SK-N-SH (cell line): ENCODE data around the gene GPR148. TPM values are rescaled to one million over a fixed set of nuclear protein-coding genes. Genes with fewer than 3 reads are reported as not detected.
A peak's percentile ranks its signal among the peaks of the same experiment; 100 is the strongest.

ENCODE experiments used
- CTCF ChIA-PET: fragments of 300-600, 350-600 bp; formaldehyde crosslinking; extraction: SDS; loops from one replicate; lab custom pipeline; 2021; lab: Yijun Ruan, JAX
- POLR2A ChIA-PET: fragments of 350-600 bp; sonication (Branson Sonifier 250); formaldehyde crosslinking; extraction: SDS; loops from one replicate; lab custom pipeline; 2020; ENCODE audit warnings: antibody characterized with exemption, inconsistent platforms; lab: Yijun Ruan, JAX
- DNase-seq: peaks from one replicate; pipeline ENCODE4 v3.0.0; 2012
- H2AFZ ChIP-seq: fragments of 200-600 bp; sonication (generic); 2 replicates; pipeline ENCODE4 v1.8.1; 2016; ENCODE audit warnings: antibody characterized with exemption, mild to moderate bottlenecking, low read depth
- H3F3A ChIP-seq: fragments of 200-600 bp; sonication (generic); replicated peaks from 2 replicates; pipeline ENCODE3; 2016; ENCODE audit warnings: antibody characterized with exemption, mild to moderate bottlenecking; ENCODE audit not compliant: insufficient read depth
- H3K27ac ChIP-seq, 2 experiments: fragments of 200-500 bp in 1 of 2; fragments of 200-600 bp in 1 of 2; sonication (Bioruptor generic) in 1 of 2; sonication (generic), shearing (Covaris generic) in 1 of 2; 2 replicates each; pipeline versions ENCODE4 v1.5.1 to v1.6.1; 2014 to 2016; ENCODE audit warnings: low read depth in 2 of 2, inconsistent platforms in 1 of 2, low read length in 1 of 2, mild to moderate bottlenecking in 1 of 2, mixed read lengths in 1 of 2
- H3K27me3 ChIP-seq: fragments of 200-600 bp; sonication (generic), shearing (Covaris generic); 2 replicates; pipeline ENCODE4 v1.6.1; 2016; ENCODE audit warnings: mixed run types; ENCODE audit not compliant: insufficient read depth
- H3K36me3 ChIP-seq, 2 experiments: fragments of 200-500 bp in 1 of 2; fragments of 200-600 bp in 1 of 2; sonication (Bioruptor generic) in 1 of 2; sonication (generic) in 1 of 2; replicated peaks in 1 of 2; 2 replicates each; pipeline versions ENCODE3 to v1.5.1; 2014 to 2016; ENCODE audit warnings: low read length in 1 of 2, mild to moderate bottlenecking in 1 of 2; ENCODE audit not compliant: insufficient read depth in 2 of 2, control insufficient read depth in 1 of 2
- H3K4me1 ChIP-seq, 2 experiments: fragments of 200-500 bp in 1 of 2; fragments of 200-600 bp in 1 of 2; sonication (Bioruptor generic) in 1 of 2; sonication (generic), shearing (Covaris generic) in 1 of 2; 2 replicates each; pipeline versions ENCODE4 v1.5.1 to v1.6.1; 2014 to 2016; ENCODE audit warnings: low read depth in 1 of 2, low read length in 1 of 2, mixed run types in 1 of 2; ENCODE audit not compliant: insufficient read depth in 2 of 2, control insufficient read depth in 1 of 2
- H3K4me2 ChIP-seq: fragments of 200-600 bp; sonication (generic), shearing (Covaris generic); 2 replicates; pipeline ENCODE4 v1.6.1; 2017; ENCODE audit warnings: mixed run types
- H3K4me3 ChIP-seq, 2 experiments: fragments of 200-500 bp in 1 of 2; fragments of 200-600 bp in 1 of 2; sonication (Bioruptor generic) in 1 of 2; sonication (generic), shearing (Covaris generic) in 1 of 2; 2 replicates each; pipeline versions ENCODE4 v1.5.1 to v1.8.1; 2014 to 2016; ENCODE audit warnings: low read depth in 2 of 2, inconsistent platforms in 1 of 2, low read length in 1 of 2, mild to moderate bottlenecking in 1 of 2, mixed read lengths in 1 of 2, moderate library complexity in 1 of 2
- H3K79me2 ChIP-seq: fragments of 200-600 bp; sonication (generic); 2 replicates; pipeline ENCODE4 v1.8.1; 2017; ENCODE audit warnings: mild to moderate bottlenecking; ENCODE audit not compliant: insufficient read depth
- H3K9ac ChIP-seq: fragments of 200-600 bp; sonication (generic); 2 replicates; pipeline ENCODE4 v1.6.1; 2017; ENCODE audit warnings: mixed run types
- H3K9me2 ChIP-seq: fragments of 200-600 bp; sonication (generic); 2 replicates; pipeline ENCODE4 v1.6.1; 2017; ENCODE audit warnings: mixed run types
- H3K9me3 ChIP-seq: fragments of 200-600 bp; sonication (generic); 2 replicates; pipeline ENCODE4 v1.6.1; 2017; ENCODE audit warnings: mixed run types, mild to moderate bottlenecking, moderate library complexity
- H4K20me1 ChIP-seq: fragments of 200-600 bp; sonication (generic); 2 replicates; pipeline ENCODE4 v1.6.1; 2017; ENCODE audit warnings: mild to moderate bottlenecking, mixed run types; ENCODE audit not compliant: insufficient read depth
- ELF1 ChIP-seq: IDR thresholded peaks from 2 replicates; pipeline ENCODE4 v1.4.0; 2012
- FOSL2 ChIP-seq: IDR thresholded peaks from 2 replicates; pipeline ENCODE4 v1.4.0; 2012; ENCODE audit warnings: low read depth, mild to moderate bottlenecking, moderate library complexity, borderline replicate concordance
- FOXJ3 ChIP-seq: sonication (generic); formaldehyde crosslinking; IDR thresholded peaks from 2 replicates; pipeline ENCODE4 v1.5.1; 2020; ENCODE audit warnings: mild to moderate bottlenecking, missing genetic modification reagents
- FOXM1 ChIP-seq: IDR thresholded peaks from 2 replicates; pipeline ENCODE4 v1.4.0; 2012; ENCODE audit warnings: low read depth, mild to moderate bottlenecking
- GATA2 ChIP-seq: sonication (generic); formaldehyde crosslinking; IDR thresholded peaks from 2 replicates; pipeline ENCODE4 v1.5.0; 2020; ENCODE audit warnings: mild to moderate bottlenecking, missing genetic modification reagents
- MXI1 ChIP-seq: IDR thresholded peaks from 2 replicates; pipeline ENCODE4 v1.6.1; 2012; ENCODE audit warnings: mild to moderate bottlenecking, low read depth, low read length, improper control_type of control experiment
- POLR2AphosphoS5 ChIP-seq: IDR thresholded peaks from 2 replicates; pipeline ENCODE4 v1.6.1; 2012; ENCODE audit warnings: low read depth, low read length
- RAD21 ChIP-seq: IDR thresholded peaks from 2 replicates; pipeline ENCODE4 v1.6.1; 2012; ENCODE audit warnings: mild to moderate bottlenecking, low read length
- RFX5 ChIP-seq: IDR thresholded peaks from 2 replicates; pipeline ENCODE4 v1.6.1; 2012; ENCODE audit warnings: mild to moderate bottlenecking, improper control_type of control experiment, low read length
- TAF1 ChIP-seq: IDR thresholded peaks from 2 replicates; pipeline ENCODE4 v1.6.1; 2012; ENCODE audit warnings: low read depth, mild to moderate bottlenecking, low read length, moderate library complexity, borderline replicate concordance
- TEAD4 ChIP-seq: IDR thresholded peaks from 2 replicates; pipeline ENCODE4 v1.4.0; 2012; ENCODE audit warnings: mild to moderate bottlenecking, borderline replicate concordance; ENCODE audit not compliant: insufficient read depth
- YY1 ChIP-seq: IDR thresholded peaks from 2 replicates; pipeline ENCODE4 v1.4.0; 2012; ENCODE audit warnings: low read depth, mild to moderate bottlenecking
- WGBS: methylation state at CpG from one replicate; pipeline ENCODE4 v1.1.6; 2017; ENCODE audit warnings: low lambda C conversion rate; 5-methylcytosine and 5-hydroxymethylcytosine counted together
- polyA plus RNA-seq, 3 experiments: library from polyadenylated mRNA; depleted of rRNA; stranded (reverse); fragments of >200 nt; gene quantifications; 2 replicates each; pipeline ENCODE4 v1.2.3, GENCODE V29; 2012
- TF ChIP-seq, protein P1 (sequence below): fragments of 200-600 bp; sonication (generic); IDR thresholded peaks from 2 replicates; pipeline ENCODE4 v1.6.1; 2017; ENCODE audit warnings: antibody characterized with exemption, mild to moderate bottlenecking, moderate library complexity
- TF ChIP-seq, protein P2 (sequence below): fragments of 150-350 bp; IDR thresholded peaks from 2 replicates; pipeline ENCODE4 v1.6.1; 2016; ENCODE audit warnings: mild to moderate bottlenecking, low read depth, low read length
- TF ChIP-seq, protein P3 (sequence below): IDR thresholded peaks from 2 replicates; pipeline ENCODE4 v1.4.0; 2012; ENCODE audit warnings: low read depth, borderline replicate concordance
- TF ChIP-seq, protein P4 (sequence below): IDR thresholded peaks from 2 replicates; pipeline ENCODE4 v1.4.0; 2012; ENCODE audit warnings: low read depth, borderline replicate concordance
- TF ChIP-seq, protein P5 (sequence below): IDR thresholded peaks from 2 replicates; pipeline ENCODE4; 2012

GPR148 gene
- polyA plus RNA-seq, 1 of the 3 experiments (the other 2 are of a cell fraction), result not detected

DNA sequence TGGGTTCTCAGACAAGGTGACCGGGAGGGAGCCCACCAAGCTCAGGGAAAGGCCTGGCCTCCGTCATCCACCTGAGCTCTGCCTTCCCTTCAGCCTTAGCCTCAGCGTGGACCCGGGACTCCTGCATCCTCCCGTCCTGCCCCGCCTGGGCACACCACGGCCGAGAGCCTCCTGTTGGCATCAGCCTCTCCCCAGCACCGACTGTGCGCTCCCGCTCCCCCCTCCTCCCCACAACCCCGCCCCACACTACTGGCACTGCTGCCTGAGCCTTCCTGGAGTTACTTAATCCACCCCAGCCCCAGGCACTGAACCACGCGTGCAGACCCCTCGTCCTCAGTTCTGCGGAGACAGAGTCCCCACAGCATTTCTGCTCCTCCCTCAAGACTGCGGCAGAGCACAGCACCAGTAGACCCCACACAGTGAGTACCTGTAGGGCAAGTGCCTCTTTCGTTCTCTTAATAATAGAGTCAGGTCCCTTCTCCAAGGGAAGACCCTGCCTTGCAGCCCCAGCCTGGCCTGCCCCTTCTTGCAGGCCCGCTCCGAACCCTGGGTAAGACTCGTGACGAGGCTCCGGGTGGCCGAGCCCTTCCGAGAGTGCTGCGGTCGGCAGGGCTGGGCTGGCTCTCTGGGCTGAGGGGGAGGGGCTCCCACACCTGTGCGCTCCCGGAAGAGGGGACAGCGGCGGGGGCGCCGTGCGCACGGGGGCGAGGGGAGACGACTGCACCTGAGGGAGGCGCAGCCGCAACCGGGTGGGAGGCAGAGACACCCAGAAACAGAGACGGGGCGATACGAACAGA lies 26.6 kb downstream of the GPR148 start, which contains the start of gene AMER3:
TSS of gene AMER3 (plus strand) at position 285 of the 797 bp plus-strand sequence. CDS start 6,533 bp downstream, outside the sequence.
- no peaks in the 10 kb centered on the region; the same call in 1 of the 2 replicates for H3K27me3 ChIP-seq
- no peak within 1 kb of the TSS for H2AFZ ChIP-seq
- H4K20me1 ChIP-seq, result 0 out of 2 replicates have a peak, but pooled peaks cover 3% of the 10 kb centered on the region
- no peak within 1 kb of the TSS; the same call in 1 of the 2 replicates for H3K4me2 ChIP-seq
- DNase-seq, result peak; percentile 87
- POLR2A ChIA-PET, result interaction anchor here (1.0 kb wide), 1 partner anchor 11 kb away, joined by 6 read pairs; no protein-coding TSS in a partner anchor
- CTCF ChIA-PET, result interaction anchor here (1.1 to 1.4 kb wide), 3 partner anchors 11 to 118 kb away, joined by 3 read pairs; no protein-coding TSS in a partner anchor
- no peaks in the 10 kb centered on the region for H3K9me2 ChIP-seq
- 16% methylated on average over 13 of the region's 43 CpGs for WGBS
- peak within 1 kb of the TSS in 1 of 2 experiments; percentile 51; a peak in 2 of 4 replicates for H3K4me3 ChIP-seq
- H3K4me1 ChIP-seq, result peaks cover 0 to 27% of the 10 kb centered on the region in 2 experiments; a peak in 1 of 4 replicates
- H3K79me2 ChIP-seq, result no peaks in the 10 kb centered on the region
- no peak within 1 kb of the TSS for H3K9ac ChIP-seq
- no peaks in the 10 kb centered on the region for H3K36me3 ChIP-seq
- peak within 1 kb of the TSS in 1 of 2 experiments; percentile 75; a peak in 2 of 4 replicates for H3K27ac ChIP-seq
- no peaks in the 10 kb centered on the region for H3K9me3 ChIP-seq
- H3F3A ChIP-seq, result no peaks in the 10 kb centered on the region
- TF ChIP-seq GATA2 (no peak), YY1 (no peak), TAF1 (no peak), MXI1 (no peak), RFX5 (no peak), RAD21 (no peak), FOXJ3 (no peak), TEAD4 (no peak), FOXM1 (no peak), FOSL2 (no peak), POLR2AphosphoS5 (no peak), ELF1 (no peak)
- TF ChIP-seq, protein P1, sequence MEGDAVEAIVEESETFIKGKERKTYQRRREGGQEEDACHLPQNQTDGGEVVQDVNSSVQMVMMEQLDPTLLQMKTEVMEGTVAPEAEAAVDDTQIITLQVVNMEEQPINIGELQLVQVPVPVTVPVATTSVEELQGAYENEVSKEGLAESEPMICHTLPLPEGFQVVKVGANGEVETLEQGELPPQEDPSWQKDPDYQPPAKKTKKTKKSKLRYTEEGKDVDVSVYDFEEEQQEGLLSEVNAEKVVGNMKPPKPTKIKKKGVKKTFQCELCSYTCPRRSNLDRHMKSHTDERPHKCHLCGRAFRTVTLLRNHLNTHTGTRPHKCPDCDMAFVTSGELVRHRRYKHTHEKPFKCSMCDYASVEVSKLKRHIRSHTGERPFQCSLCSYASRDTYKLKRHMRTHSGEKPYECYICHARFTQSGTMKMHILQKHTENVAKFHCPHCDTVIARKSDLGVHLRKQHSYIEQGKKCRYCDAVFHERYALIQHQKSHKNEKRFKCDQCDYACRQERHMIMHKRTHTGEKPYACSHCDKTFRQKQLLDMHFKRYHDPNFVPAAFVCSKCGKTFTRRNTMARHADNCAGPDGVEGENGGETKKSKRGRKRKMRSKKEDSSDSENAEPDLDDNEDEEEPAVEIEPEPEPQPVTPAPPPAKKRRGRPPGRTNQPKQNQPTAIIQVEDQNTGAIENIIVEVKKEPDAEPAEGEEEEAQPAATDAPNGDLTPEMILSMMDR, result no peak
- TF ChIP-seq, protein P2, sequence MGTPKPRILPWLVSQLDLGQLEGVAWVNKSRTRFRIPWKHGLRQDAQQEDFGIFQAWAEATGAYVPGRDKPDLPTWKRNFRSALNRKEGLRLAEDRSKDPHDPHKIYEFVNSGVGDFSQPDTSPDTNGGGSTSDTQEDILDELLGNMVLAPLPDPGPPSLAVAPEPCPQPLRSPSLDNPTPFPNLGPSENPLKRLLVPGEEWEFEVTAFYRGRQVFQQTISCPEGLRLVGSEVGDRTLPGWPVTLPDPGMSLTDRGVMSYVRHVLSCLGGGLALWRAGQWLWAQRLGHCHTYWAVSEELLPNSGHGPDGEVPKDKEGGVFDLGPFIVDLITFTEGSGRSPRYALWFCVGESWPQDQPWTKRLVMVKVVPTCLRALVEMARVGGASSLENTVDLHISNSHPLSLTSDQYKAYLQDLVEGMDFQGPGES, result no peak
- TF ChIP-seq, protein P3, sequence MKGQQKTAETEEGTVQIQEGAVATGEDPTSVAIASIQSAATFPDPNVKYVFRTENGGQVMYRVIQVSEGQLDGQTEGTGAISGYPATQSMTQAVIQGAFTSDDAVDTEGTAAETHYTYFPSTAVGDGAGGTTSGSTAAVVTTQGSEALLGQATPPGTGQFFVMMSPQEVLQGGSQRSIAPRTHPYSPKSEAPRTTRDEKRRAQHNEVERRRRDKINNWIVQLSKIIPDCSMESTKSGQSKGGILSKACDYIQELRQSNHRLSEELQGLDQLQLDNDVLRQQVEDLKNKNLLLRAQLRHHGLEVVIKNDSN, result no peak
- TF ChIP-seq, protein P4, sequence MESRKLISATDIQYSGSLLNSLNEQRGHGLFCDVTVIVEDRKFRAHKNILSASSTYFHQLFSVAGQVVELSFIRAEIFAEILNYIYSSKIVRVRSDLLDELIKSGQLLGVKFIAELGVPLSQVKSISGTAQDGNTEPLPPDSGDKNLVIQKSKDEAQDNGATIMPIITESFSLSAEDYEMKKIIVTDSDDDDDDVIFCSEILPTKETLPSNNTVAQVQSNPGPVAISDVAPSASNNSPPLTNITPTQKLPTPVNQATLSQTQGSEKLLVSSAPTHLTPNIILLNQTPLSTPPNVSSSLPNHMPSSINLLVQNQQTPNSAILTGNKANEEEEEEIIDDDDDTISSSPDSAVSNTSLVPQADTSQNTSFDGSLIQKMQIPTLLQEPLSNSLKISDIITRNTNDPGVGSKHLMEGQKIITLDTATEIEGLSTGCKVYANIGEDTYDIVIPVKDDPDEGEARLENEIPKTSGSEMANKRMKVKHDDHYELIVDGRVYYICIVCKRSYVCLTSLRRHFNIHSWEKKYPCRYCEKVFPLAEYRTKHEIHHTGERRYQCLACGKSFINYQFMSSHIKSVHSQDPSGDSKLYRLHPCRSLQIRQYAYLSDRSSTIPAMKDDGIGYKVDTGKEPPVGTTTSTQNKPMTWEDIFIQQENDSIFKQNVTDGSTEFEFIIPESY, result no peak
- TF ChIP-seq, protein P5, sequence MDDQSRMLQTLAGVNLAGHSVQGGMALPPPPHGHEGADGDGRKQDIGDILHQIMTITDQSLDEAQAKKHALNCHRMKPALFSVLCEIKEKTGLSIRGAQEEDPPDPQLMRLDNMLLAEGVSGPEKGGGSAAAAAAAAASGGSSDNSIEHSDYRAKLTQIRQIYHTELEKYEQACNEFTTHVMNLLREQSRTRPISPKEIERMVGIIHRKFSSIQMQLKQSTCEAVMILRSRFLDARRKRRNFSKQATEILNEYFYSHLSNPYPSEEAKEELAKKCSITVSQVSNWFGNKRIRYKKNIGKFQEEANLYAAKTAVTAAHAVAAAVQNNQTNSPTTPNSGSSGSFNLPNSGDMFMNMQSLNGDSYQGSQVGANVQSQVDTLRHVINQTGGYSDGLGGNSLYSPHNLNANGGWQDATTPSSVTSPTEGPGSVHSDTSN, result no peak
